Measurements from ENCODE around the gene SLC1A7.

DNA sequence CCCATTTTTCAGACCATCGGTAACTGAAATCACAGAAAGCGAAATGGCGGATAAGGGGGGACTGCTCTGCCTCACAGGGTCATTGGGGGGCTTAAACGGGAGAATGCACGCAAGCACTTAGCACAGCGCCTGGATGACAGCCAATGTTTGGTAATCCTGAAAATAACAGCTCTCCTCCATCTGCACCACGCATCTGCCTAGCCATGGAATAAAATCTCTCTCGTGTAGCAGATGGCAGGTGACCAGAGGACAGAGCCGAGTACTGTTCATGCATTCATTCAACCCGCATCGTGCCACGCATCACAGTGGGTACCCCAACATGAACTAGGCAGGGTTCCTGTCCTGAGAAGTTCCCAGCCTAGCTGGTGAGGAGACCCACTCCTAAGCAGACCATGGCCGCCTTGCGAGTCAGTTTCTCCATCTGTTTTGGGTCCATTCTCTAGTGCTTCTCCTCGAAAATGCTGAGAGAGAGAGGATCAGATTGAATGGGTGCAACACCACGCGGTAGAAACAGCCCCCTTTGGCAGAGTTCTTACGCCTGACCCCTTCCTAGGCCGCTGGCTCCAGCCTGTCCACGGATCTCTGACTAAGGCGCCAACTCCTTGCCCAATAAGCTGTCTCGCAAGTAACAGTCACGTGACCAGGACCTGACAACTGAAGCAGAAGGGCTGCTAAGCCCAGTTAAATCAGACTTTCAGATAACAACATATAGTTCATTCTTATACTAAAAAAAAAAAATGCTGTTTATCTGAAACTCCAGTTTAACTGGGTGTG lies 7.3 kb downstream of the SLC1A7 start:
- TF ChIP-seq, protein P1, sequence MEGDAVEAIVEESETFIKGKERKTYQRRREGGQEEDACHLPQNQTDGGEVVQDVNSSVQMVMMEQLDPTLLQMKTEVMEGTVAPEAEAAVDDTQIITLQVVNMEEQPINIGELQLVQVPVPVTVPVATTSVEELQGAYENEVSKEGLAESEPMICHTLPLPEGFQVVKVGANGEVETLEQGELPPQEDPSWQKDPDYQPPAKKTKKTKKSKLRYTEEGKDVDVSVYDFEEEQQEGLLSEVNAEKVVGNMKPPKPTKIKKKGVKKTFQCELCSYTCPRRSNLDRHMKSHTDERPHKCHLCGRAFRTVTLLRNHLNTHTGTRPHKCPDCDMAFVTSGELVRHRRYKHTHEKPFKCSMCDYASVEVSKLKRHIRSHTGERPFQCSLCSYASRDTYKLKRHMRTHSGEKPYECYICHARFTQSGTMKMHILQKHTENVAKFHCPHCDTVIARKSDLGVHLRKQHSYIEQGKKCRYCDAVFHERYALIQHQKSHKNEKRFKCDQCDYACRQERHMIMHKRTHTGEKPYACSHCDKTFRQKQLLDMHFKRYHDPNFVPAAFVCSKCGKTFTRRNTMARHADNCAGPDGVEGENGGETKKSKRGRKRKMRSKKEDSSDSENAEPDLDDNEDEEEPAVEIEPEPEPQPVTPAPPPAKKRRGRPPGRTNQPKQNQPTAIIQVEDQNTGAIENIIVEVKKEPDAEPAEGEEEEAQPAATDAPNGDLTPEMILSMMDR (IDR thresholded peaks at IDR 0.05), result no peak
- TF ChIP-seq EZH2 (IDR thresholded peaks at IDR 0.05; ENCODE audit: borderline replicate concordance, insufficient read depth, low read depth, low read length, poor library complexity, severe bottlenecking), result no peak
